Neuronal stem cell (in vitro differentiated cells): ENCODE data around the gene CD44.
A peak's percentile ranks its signal among the peaks of the same experiment; 100 is the strongest.

ENCODE experiments used
- DNase-seq: peaks from one replicate; pipeline ENCODE4 v3.0.0-alpha.2; 2013; ENCODE audit warnings: low spot score
- H2AFZ ChIP-seq: one replicate; pipeline ENCODE4 v1.6.1; 2013; ENCODE audit warnings: mild to moderate bottlenecking, low read length, inconsistent platforms
- H2AK5ac ChIP-seq: 2 replicates; pipeline ENCODE4 v1.6.1; 2013; ENCODE audit warnings: low read depth, mild to moderate bottlenecking, inconsistent platforms, low read length, moderate library complexity, mixed read lengths
- H2BK120ac ChIP-seq: 2 replicates; pipeline ENCODE4 v1.6.1; 2013; ENCODE audit warnings: low read depth, mild to moderate bottlenecking, inconsistent platforms, low read length, moderate library complexity, mixed read lengths
- H2BK12ac ChIP-seq: one replicate; pipeline ENCODE4 v1.6.1; 2013; ENCODE audit warnings: low read length, inconsistent platforms
- H2BK15ac ChIP-seq: 2 replicates; pipeline ENCODE4 v1.6.1; 2013; ENCODE audit warnings: mild to moderate bottlenecking, low read length, inconsistent platforms, mixed read lengths
- H2BK5ac ChIP-seq: one replicate; pipeline ENCODE4 v1.6.1; 2013; ENCODE audit warnings: inconsistent platforms, mild to moderate bottlenecking, low read length, moderate library complexity
- H3K14ac ChIP-seq: one replicate; pipeline ENCODE4 v1.6.1; 2013; ENCODE audit warnings: low read length, inconsistent platforms
- H3K18ac ChIP-seq: 2 replicates; pipeline ENCODE4 v1.6.1; 2013; ENCODE audit warnings: low read length, inconsistent platforms
- H3K23ac ChIP-seq: 2 replicates; pipeline ENCODE4 v1.6.1; 2013; ENCODE audit warnings: low read depth, mild to moderate bottlenecking, mixed read lengths, low read length, inconsistent platforms; ENCODE audit not compliant: poor library complexity
- H3K27ac ChIP-seq: replicated peaks from 3 replicates; pipeline ENCODE4 v1.5.1; 2013; ENCODE audit warnings: low read length, inconsistent platforms
- H3K27me3 ChIP-seq, 3 experiments: 2 replicates each; pipeline ENCODE4 v1.6.1; 2013; ENCODE audit warnings: low read length in 3 of 3, mild to moderate bottlenecking in 2 of 3, inconsistent platforms in 1 of 3, low read depth in 1 of 3, mixed read lengths in 1 of 3, moderate library complexity in 1 of 3; ENCODE audit not compliant: control insufficient read depth in 3 of 3, insufficient read depth in 3 of 3
- H3K36me3 ChIP-seq, 2 donors: replicated peaks in 1 of 2; 2 replicates each; pipeline ENCODE4 v1.6.1; 2013; ENCODE audit warnings: low read length in 2 of 2; ENCODE audit not compliant: control insufficient read depth in 2 of 2, insufficient read depth in 2 of 2
- H3K4ac ChIP-seq: 2 replicates; pipeline ENCODE4 v1.6.1; 2013; ENCODE audit warnings: inconsistent platforms, mild to moderate bottlenecking, low read length, moderate library complexity
- H3K4me1 ChIP-seq, 2 donors: 1 replicate in 1 of 2; 2 replicates in 1 of 2; pipeline ENCODE4 v1.6.1; 2013; ENCODE audit warnings: low read length in 2 of 2, low read depth in 1 of 2; ENCODE audit not compliant: control insufficient read depth in 2 of 2, insufficient read depth in 1 of 2
- H3K4me2 ChIP-seq: one replicate; pipeline ENCODE4 v1.6.1; 2013; ENCODE audit warnings: mild to moderate bottlenecking, low read length, inconsistent platforms; ENCODE audit not compliant: insufficient read depth, poor library complexity, severe bottlenecking
- H3K4me3 ChIP-seq, 2 donors: 2 replicates each; pipeline ENCODE4 v1.5.1; 2013; ENCODE audit warnings: low read length in 2 of 2, mild to moderate bottlenecking in 2 of 2, inconsistent platforms in 1 of 2, moderate library complexity in 1 of 2
- H3K79me1 ChIP-seq: one replicate; pipeline ENCODE4 v1.6.1; 2013; ENCODE audit warnings: low read depth, mild to moderate bottlenecking, inconsistent platforms, low read length, moderate library complexity
- H3K9ac ChIP-seq: one replicate; pipeline ENCODE4 v1.6.1; 2013; ENCODE audit warnings: mild to moderate bottlenecking, low read depth, low read length, inconsistent platforms; ENCODE audit not compliant: poor library complexity
- H3K9me3 ChIP-seq, 2 donors: replicated peaks in 1 of 2; 2 replicates each; pipeline versions ENCODE3 to v1.6.1; 2013; ENCODE audit warnings: low read length in 2 of 2, mild to moderate bottlenecking in 2 of 2, inconsistent platforms in 1 of 2, low read depth in 1 of 2, mixed read lengths in 1 of 2, moderate library complexity in 1 of 2; ENCODE audit not compliant: control insufficient read depth in 2 of 2, insufficient read depth in 1 of 2
- H4K8ac ChIP-seq: one replicate; pipeline ENCODE4 v1.6.1; 2013; ENCODE audit warnings: low read depth, mild to moderate bottlenecking, inconsistent platforms, low read length, moderate library complexity
- H4K91ac ChIP-seq: one replicate; pipeline ENCODE4 v1.6.1; 2013; ENCODE audit warnings: low read length, low read depth, mild to moderate bottlenecking, inconsistent platforms; ENCODE audit not compliant: poor library complexity
- WGBS, 2 donors: extraction: QIAGEN DNeasy Blood & Tissue Kit; methylation state at CpG; one replicate each; pipeline ENCODE4 v1.1.7; 2013; ENCODE audit warnings: missing lambda C conversion rate in 2 of 2, mixed read lengths in 1 of 2; ENCODE audit not compliant: insufficient read length in 2 of 2, insufficient replicate concordance in 1 of 2; ENCODE audit errors: extremely low coverage in 2 of 2; 5-methylcytosine and 5-hydroxymethylcytosine counted together

The CD44 gene

GRCh38 chr11:35215945-35216344, 77.0 kb downstream of the CD44 start:
- Histone ChIP-seq H4K91ac (no peak overlapping the region), H3K27me3 (no peaks in the 10 kb centered on the region), H3K9me3 (no peaks in the 10 kb centered on the region), H3K27ac (no peak overlapping the region), H2AK5ac (no peak overlapping the region), H2AFZ (no peak overlapping the region), H4K8ac (no peak overlapping the region), H2BK120ac (no peak overlapping the region), H3K4ac (no peak overlapping the region), H3K14ac (no peak overlapping the region), H3K18ac (no peak overlapping the region), H2BK5ac (no peak overlapping the region), H2BK12ac (no peak overlapping the region), H3K23ac (no peak overlapping the region), H3K4me2 (no peak overlapping the region), H2BK15ac (no peak overlapping the region), H3K4me3 (no peak overlapping the region), H3K9ac (no peak overlapping the region), H3K36me3 (no peaks in the 10 kb centered on the region), H3K79me1 (no peaks in the 10 kb centered on the region), H3K4me1 (no peaks in the 10 kb centered on the region)
- DNase-seq: no peak

- H3K4me3 ChIP-seq: no peak overlapping the region
These were observed 78.1 kb downstream of the CD44 start for GRCh38 chr11:35216962-35217678.

GRCh38 chr11:35218956-35219355, 80.0 kb downstream of the CD44 start:
- Histone ChIP-seq H3K14ac (no peak overlapping the region), H3K9me3 (no peaks in the 10 kb centered on the region)
- no CpG with 5 or more reads among the region's 1 CpG for WGBS, 2 donors

More at GRCh38 chr11:35216962-35217678, 78.1 kb downstream of the CD44 start:
- Histone ChIP-seq H3K4ac (no peak overlapping the region), H2AK5ac (no peak overlapping the region), H3K9ac (no peak overlapping the region), H2BK12ac (no peak overlapping the region), H2AFZ (peak overlapping the region; percentile 15), H3K36me3 (no peaks in the 10 kb centered on the region), H3K4me1 (no peaks in the 10 kb centered on the region), H2BK5ac (no peak overlapping the region), H3K79me1 (no peaks in the 10 kb centered on the region), H2BK120ac (no peak overlapping the region), H4K91ac (no peak overlapping the region), H3K23ac (no peak overlapping the region), H2BK15ac (no peak overlapping the region), H3K4me2 (no peak overlapping the region), H3K27me3 (no peaks in the 10 kb centered on the region), H3K18ac (no peak overlapping the region), H3K9me3 (no peaks in the 10 kb centered on the region), H4K8ac (no peak overlapping the region), H3K14ac (no peak overlapping the region), H3K27ac (no peak overlapping the region)
- no CpG with 5 or more reads among the region's 3 CpGs for WGBS, 2 donors
- DNase-seq: no peak

GRCh38 chr11:35223371-35223796, 84.4 kb downstream of the CD44 start:
- Histone ChIP-seq H3K14ac (no peak overlapping the region), H3K4me1 (peaks cover 5 to 12% of the 10 kb centered on the region in 2 donors), H3K36me3 (no peaks in the 10 kb centered on the region), H3K9ac (no peak overlapping the region), H4K91ac (no peak overlapping the region), H3K9me3 (no peaks in the 10 kb centered on the region), H3K18ac (no peak overlapping the region), H2BK15ac (no peak overlapping the region), H3K4ac (no peak overlapping the region), H2BK12ac (no peak overlapping the region), H2AK5ac (no peak overlapping the region), H2BK5ac (no peak overlapping the region), H3K4me2 (no peak overlapping the region), H4K8ac (no peak overlapping the region), H3K23ac (no peak overlapping the region), H2AFZ (peak overlapping the region; percentile 19), H3K79me1 (no peaks in the 10 kb centered on the region), H3K27me3 (no peaks in the 10 kb centered on the region), H3K4me3 (no peak overlapping the region), H2BK120ac (no peak overlapping the region), H3K27ac (no peak overlapping the region)
- DNase-seq: no peak
- WGBS, 2 donors: no CpG with 5 or more reads among the region's 9 CpGs

More at GRCh38 chr11:35218956-35219355, 80.0 kb downstream of the CD44 start:
- Histone ChIP-seq H3K27me3 (no peaks in the 10 kb centered on the region), H3K4me1 (peaks cover 5 to 10% of the 10 kb centered on the region in 2 donors), H3K4me3 (no peak overlapping the region), H3K27ac (no peak overlapping the region), H2BK120ac (no peak overlapping the region), H2BK15ac (no peak overlapping the region), H2AK5ac (no peak overlapping the region), H3K4me2 (no peak overlapping the region), H4K91ac (no peak overlapping the region), H3K18ac (no peak overlapping the region), H3K36me3 (no peaks in the 10 kb centered on the region), H2BK5ac (no peak overlapping the region), H2AFZ (no peak overlapping the region), H3K4ac (no peak overlapping the region), H4K8ac (no peak overlapping the region), H3K79me1 (no peaks in the 10 kb centered on the region), H3K9ac (no peak overlapping the region), H2BK12ac (no peak overlapping the region), H3K23ac (no peak overlapping the region)
- no peak for DNase-seq
